HUDEP-2 (cell line): Measurements from ENCODE around the gene KRCC1.
"Not testable (repeated sequence)": the region's sequence is repeated elsewhere in the genome, so short reads cannot be mapped to it uniquely, and the experiment has no call there.

ENCODE experiments used
- DNase-seq, 76 experiments: peaks; one replicate each; lab custom pipeline; 2025; ENCODE audit not compliant: unreplicated experiment in 76 of 76; lab: John Stamatoyannopoulos, UW

KRCC1 gene

DNA sequence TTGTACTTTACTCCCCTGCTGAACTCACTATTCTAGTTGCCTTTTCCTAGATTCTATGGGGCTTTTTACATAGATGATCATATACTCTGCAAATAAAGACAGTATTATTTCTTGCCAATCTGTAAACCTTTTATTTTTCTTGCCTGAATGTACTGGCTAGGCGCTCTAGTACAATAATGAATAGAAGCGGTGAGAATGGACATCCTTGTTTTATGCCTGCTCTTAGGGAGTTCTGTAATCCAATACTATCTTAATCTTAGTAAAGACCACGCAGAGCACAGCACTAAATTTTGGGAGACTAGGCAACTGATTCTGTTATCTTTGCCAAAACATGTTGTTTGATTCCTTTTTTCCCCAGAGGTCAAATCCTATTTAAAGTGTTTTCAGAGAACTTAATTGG, 7.0 kb downstream of the KRCC1 start:
- DNase-seq = no peak

DNA sequence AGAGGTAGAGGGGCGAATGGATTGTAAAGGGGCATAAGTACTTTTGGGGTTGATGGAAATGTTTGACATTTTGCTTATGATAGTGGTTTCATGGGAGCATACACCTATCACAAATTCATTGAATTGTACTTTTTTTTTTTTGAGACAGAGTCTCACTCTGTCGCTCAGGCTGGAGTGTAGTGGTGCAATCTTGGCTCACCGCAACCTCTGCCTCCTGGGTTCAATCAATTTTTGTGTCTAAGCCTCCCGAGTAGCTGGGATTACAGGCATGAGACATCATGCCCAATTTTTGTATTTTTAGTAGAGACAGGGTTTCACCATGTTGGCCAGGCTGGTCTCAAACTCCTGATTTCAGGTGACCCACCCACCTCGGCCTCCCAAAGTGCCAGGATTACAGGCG, 10.0 kb downstream of the KRCC1 start:
- not testable (repeated sequence) for DNase-seq

DNA sequence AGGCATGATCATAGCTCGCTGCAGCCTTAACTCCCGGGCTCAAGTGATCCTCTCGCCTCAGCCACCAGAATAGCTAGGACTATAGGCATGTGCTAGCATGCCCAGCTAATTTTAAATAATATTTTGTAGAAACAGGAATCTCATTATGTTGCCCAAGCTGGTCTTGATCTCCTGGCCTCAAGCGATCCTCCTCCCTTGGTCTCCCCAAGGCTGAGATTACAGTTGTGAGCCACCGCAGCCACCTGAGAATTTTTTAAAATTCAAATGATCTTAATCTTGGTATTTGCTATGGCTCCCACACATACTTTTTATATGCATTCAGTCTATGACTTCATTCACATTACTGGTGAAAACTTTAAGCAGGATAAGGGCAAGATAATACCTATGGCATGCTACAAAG, 13.1 kb downstream of the KRCC1 start:
- no peak for DNase-seq

DNA sequence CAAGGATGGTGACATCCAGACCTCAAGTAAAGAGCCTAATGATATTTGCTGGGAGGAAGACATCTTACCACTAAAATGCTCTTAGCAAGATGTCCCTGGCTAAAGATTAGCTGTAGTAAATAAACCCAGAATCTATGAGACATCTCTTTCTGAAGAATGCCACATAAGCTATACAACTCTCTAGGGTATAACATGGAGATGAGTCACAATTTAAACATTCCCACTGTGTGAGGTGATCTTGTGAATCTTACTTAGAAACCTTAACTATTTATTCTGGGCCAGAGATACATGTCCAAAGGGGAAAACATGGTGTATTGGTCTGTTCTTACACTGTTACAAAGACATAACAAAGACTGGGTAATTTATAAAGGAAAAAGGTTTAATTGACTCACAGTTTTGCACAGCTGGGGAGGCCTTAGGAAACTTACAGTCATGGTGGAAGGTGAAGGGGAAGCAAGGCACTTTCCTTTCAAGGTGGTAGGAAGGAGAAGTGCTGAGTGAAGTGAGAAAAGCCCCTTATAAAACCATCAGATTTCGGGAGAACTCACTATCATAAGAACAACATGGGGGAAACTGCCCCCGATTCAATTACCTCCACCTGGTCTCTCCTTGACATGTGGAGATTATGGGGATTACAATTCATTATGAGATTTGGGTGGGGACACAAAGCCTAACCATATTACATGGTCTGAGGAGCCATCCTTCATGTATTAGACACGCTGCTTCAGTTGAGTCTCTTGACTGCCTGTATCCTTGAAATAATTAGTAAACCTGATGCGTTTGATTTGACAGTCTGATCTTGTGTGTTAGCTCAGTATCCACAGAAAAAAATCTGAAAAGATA, 17.1 kb downstream of the KRCC1 start:
- no peak for DNase-seq

DNA sequence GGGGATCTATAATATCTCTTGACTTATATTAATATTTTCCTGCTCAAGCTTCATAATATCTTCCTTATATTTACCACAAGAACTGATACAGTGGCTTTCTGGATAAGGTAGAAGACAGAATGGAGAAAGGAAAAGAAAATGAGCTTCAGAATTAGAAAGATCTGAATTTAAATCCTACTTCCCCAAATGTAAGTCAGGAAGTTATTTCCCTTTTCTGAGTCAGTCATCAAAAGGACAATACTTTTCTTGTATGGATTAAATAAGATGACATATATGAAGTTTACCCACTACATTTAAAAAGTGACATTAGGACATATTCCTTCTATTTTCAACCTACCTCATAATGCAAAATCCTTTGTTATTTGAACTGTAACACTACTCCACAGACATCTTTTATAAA, 19.0 kb downstream of the KRCC1 start:
- no peak for DNase-seq

DNA sequence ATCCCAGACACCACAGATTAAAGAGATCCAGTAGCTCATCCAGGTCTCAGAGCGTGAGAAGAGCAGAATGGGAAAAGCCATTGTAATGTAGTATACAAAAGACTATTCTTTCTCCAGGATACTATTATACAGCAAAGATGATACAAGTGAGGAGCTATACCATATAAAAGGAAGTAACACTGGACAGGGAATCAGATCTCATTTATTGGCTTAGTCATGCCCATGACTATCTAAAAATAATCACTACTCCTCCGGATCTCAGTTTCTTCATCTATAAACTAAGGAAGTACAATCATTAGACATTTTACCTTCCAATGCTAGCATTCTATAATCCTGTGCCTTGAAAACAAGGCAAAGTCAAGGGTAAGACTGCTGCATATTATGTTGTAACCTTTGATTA, 19.4 kb downstream of the KRCC1 start:
- no peak for DNase-seq

DNA sequence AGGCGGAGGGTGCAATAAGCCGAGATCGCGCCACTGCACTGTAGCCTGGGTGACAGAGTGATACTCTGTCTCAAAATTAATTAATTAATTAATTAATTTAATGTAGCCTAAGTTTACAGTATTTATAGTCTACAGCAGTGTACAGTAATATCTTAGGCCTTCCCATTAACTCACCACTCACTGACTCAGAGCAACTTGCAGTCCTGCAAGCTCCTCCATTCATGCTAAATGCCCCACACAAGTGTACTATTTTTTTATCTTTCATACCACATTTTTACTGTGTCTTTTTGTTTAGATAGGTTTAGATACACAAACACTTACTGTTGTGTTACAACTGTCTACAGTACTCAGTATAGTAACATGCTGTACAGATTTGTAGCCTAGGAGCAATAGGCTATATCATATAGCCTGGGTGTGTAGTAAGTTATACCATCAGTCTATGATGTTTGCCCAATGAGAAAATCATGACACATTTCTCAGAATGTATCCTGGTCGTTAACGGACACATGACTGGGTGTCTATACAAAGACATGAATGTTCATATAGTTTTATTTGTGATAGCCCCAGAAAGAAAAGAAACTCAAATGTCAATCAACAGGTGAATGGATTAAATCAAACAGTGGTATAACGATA, 23.4 kb downstream of the KRCC1 start:
- DNase-seq = no peak

DNA sequence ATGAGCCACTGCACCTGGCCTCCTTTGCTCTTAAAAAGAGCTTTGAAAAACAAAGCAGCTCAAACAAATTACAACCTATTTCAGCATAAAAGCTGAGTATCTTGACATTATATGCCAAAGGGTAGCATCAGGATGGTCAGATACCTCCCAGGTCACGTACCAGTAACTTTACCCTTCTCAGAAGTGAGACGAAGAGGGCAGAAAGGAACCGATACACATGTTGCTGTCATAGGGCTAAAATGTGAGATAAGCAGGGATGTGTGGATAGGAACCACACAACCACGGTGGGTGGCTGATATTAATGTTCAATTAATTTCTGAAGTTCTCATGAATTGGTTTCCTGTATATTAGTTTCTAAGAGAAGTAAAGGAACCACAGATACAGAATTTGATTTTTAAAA, 26.7 kb downstream of the KRCC1 start:
- DNase-seq = no peak

DNA sequence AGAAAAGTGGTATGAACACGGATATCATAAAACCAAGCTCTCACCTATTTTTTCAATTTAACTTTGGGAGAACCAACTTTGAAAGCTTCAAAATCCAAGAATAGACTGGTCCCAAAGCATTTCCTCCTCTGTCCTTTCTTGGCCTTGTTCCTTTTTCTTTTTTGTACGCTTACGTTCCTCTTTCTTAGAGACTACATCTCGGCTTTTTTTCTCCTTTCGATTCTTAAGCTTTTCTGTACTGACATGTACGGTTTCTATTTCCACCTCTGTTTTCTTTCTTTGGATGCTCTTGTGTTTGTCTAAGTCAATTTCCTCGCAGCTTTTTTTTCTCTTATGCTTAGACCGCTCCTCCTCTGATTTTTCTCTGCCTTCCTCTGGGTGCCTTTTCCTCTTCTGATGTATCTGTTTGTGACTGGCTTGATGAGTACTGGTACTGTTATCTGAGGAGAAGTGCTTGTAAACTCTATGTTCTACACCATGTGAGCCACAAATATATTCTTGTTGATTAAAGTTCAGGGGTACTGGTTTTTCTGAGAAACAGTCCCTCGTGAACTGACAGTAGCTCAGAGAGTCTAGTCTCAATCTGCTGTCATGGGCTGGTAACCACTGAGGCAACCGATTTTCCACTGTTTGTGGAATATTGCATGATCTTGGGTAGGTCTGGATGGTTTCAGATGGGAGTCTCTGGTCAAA, 27.7 kb downstream of the KRCC1 start:
- no peak for DNase-seq

DNA sequence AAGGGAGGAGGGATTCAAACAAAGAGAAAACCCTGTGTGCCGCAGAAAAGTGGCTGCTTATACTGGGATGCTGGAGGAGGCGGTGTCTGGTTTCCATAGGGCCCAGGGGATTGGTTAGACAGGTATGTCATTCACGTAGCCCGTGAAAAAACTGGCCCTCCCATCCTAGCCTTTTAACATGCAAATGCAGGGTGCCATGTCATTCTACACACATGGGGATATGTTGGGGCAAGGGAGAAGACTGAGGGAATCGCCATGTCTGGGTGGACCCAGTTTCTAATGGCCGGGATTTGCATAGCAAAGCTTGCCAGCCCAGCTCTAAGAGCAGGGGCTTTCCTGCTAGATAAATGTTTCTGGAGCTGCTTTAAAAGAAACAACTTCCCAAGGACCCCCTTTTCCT, 31.1 kb downstream of the KRCC1 start:
- DNase-seq = no peak

DNA sequence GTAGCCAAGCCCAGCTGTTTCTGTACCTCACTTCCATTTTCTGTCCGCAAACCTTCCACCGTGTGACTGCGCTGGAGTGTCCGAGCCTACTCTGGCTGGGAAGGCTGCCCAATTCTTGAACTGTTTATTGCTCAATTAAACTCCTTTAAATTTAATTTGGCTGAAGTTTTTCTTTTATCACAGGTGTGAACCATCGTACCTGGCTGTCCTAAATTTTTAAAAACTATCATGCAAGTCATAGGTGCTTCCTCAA, 33.0 kb downstream of the KRCC1 start:
- DNase-seq = peak in 1 of 76 experiments; percentile 3

DNA sequence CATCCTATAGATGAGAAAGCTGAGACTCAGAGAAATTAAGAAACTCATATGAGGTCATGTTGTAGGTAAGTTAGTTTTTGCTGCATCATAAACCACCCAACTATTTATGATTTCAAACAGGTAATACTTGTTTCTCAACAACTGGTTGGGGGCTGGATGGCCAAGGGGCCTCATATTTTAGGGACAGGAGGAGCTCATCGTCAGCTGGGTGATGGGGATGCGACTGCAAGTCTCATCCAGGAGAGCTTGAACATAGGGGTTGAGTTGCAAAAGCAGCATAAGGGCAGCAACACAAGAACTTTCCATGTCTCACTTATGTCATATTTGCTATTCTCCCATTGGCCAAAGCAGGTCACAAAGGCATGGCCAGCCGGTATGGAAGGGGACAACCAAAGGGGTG, 35.6 kb downstream of the KRCC1 start:
- DNase-seq = no peak

DNA sequence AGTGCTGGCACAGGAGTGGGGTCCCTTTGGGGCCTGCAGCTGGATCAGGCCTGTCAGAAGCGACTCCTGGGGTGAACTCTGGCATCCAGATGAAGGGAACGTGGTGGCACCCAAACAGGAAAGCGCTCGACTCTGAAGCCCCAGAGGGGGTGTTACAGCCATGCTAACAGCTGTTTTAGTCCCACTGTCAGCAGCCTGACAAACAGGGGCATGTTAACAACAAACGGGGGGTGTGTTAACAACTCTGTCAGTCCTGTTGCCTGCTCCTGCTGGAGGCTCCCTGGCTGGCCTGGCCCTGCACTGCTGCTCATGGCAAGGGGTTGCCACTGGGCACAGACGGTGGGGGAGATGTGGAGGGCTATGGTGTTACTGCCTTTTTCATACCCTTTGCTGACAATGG, 36.7 kb downstream of the KRCC1 start:
- DNase-seq = no peak

DNA sequence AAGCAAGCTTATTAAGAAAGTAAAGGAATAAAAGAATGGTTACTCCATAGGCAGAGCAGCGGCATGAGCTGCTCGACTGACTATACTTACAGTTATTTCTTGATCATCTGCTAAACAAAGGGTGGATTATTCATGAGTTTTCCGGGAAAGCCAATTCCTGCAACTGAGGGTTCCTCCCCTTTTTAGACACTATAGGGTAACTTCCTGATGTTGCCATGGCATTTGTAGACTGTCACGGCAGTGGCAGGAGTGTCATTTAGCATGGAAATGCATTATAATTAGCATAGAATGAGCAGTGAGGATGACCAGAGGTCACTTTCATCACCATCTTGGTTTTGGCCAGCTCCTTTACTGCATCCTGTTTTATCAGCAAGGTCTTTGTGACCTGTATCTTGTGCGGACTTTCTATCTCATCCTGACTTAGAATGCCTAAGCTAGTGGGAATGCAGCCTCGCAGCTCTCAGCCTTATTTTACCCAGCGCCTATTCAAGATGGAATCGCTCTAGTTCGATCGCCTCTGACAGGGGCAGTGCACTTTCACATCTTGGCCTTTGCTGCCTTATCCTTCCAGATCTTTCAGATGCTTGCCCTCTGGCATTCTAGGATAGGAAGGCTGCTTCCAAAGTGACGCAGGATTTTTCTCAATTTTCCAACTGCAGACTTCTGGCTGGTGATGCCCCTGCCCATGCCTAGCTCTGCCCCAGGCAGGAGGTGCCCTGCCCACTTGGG, 37.3 kb downstream of the KRCC1 start:
- DNase-seq = peak in 1 of 76 experiments; percentile 0

DNA sequence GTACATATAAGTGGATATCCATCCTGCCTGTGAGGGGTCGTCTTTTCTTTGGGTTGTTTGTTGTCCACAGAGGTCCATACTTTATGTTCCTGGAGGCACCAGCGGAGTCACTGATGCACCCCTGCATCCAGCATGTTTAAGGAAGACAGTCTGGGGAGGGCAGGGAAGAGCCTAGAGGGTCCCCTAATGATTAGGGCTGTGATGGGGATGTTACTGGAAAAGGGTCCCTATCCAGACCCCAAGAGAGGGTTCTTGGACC, 37.9 kb downstream of the KRCC1 start:
- not testable (repeated sequence) for DNase-seq

DNA sequence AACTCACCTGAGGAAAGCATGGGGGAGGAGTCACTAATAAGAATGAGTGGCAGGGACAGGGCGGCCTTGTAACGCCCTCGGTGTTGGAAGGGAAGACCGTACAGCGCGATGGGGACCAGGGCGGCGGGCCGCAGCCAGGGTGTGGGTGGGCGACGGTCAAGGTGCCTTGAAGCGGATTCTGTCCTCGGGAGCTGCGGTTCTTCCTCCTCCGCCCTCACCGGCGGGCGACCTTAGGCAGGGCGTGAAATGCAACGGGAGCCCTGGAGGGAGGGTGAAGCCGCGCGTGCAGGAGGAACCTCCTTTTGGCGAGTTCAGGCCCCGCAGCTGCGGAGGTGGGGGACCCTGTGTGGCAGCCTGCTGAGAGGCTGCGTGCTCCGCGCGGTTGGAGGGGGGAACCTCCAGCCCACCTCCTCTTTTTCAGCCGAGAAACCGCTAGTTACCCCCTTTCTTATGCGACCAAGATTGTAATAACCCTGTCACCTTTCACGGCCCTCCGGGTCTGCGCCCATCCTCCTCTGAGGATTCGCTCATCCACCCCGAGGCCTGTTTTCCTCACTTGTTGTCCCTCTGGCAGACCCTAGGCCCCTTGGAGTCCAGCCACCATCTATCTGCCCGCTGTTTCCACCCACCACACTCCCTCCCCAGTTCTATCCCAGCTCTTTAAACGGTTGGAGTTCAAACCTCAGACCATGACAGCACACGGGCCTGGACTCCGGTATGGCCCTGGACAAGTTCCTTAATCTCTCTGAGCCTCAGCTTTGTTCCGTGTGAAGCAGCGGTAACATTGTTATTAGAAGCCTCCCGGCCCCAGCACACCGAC, 38.4 kb downstream of the KRCC1 start:
- peak in 46 of 76 experiments; percentile 18 to 88 (median 56) for DNase-seq

DNA sequence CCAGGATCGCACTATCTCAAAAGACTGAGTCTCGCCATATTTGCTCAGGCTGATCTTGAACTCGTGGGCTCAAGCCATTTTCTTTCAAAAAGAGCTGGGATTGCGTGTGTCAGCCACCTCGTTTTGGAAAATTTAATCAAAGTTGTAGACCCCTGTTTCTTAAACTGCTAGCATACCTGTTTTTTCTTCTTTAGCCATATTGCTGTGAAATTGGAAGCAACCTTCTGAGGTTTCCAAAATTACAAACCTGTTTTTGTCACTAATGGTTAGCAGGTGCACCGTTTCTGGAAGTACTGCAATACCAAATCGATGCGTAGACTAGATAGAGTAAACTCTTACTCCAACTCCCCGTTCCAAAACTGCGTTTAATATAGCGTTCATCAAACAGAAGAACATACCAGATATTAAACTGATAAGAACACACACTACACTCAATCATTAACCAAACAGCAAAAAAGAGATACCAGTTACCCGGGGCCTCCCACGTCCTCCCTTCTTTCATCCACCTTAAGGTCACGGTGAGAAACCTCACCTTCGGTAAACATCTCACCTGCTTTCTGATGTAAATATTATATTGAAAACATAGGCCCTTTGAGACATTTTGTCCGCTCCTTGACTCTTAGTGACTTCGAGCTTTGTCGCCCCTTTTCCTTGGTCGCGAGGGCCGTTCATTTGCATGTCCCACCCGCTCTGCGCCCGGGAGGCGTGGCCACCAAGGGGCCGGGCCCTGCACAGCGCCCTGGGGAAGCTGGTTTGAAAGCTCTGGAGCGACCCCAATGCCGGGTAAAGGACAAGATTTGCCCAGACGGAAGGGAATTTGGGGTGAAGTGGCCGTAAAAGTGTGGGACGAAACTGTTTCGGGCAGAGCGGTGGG, 39.3 kb downstream of the KRCC1 start, which contains the start of gene RNU2-63P:
Gene RNU2-63P (minus strand): TSS at position 462 of the 874 bp plus-strand sequence.
- DNase-seq = peak in 73 of 76 experiments; percentile 18 to 91 (median 74)

DNA sequence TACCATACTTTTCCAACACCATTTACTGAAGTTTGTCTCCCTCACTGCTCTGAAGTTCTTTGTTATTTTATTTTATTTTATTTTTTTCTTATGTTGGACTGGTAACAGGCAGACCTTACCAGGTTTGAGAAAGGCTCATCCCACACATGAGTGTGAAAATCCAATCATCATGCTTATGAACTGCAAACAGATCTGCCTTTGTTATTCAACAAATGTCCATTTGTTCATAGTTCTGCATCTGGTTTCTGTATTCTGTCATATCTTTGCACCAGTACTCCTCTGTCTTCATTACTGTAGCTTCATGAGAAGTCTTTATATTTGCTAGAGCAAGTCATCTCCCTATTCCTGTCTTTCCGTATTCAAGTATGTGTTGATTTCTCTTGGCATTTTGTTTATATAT, 44.6 kb downstream of the KRCC1 start:
- no peak for DNase-seq

DNA sequence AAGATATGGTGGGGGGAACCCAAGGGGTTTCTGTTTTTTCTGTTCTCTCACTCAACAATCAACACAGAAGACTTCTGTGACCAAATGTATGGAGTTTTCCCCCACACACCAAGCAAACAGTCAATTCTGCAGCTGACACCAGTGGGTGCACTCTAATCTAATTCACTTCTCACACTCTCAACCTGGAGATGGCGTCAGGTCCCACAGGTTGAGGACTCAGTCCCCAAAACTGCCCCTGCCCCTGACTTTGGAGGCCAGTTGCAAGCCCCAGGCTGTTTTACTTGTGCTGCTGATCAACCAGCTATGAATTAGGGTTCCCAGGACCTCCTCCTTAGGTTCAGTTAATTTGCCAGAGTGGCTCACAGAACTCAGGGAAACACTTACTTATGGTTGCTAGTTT, 45.4 kb downstream of the KRCC1 start:
- DNase-seq = no peak
